ENCODE data around the gene PSMD3.
A peak's percentile ranks its signal among the peaks of the same experiment; 100 is the strongest.

The PSMD3 gene

DNA sequence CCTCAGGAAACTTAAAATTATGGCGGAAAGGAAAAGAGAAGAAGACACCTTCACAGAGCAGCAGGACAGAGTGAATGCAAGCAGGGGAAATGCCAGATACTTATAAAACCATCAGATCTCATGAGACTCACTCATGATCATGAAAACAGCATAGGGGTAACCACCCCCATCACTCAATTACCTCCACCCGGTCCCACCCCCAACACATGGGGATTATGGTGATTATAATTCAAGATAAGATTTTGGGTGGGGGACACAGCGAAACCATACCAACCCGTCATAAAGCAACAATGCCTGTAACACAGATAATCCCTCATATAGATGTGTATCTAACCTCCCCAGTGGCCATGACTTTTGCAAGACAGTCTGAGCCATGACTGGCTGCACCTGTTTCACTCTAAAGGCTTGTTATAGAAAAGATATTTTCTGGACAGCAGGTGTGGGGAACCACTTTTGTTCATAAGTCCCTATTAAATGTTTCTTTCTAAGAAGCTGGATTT, 24.8 kb upstream of the PSMD3 start:
- no peak for DNase-seq (ENCODE audit: low read depth in 2 of 3, low spot score in 2 of 3)

DNA sequence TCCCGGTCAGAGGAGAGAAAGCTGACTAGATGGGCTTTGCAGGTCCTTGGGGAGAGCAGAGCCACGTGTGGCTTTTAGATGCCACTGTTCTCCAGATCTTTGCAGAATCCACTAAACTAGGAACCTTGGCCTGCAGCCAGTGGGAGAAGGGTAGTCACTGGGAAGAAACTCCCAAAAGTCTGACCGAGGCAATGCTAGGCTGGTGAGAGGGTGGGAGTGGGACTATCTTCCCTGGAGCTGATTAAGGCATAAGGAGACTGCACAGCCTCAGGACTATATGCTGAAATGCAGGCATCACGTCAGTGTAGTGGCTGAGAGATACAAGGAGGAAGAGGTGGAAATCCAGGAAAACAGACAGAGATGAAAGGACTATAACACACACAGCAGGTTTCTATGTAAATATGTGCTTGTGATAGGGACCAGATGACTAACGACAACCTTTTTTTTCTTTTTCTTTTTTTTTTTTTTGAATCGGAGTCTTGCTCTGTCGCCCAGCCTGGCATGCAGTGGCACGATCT, 20.0 kb upstream of the PSMD3 start:
- no peak for DNase-seq (ENCODE audit: low read depth in 2 of 3, low spot score in 2 of 3)

- no peak for DNase-seq (ENCODE audit: low read depth in 2 of 3, low spot score in 2 of 3)
These were observed 17.9 kb upstream of the PSMD3 start, which contains the start of gene GSDMA for GRCh38 chr17:39962642-39963220. Gene GSDMA, plus strand, starts transcription at chr17:39963004. Its CDS starts 2,684 bp downstream, at chr17:39965688.

- no peak for DNase-seq (ENCODE audit: low read depth in 2 of 3, low spot score in 2 of 3)
These were observed 16.8 kb upstream of the PSMD3 start for GRCh38 chr17:39963829-39964228.

DNA sequence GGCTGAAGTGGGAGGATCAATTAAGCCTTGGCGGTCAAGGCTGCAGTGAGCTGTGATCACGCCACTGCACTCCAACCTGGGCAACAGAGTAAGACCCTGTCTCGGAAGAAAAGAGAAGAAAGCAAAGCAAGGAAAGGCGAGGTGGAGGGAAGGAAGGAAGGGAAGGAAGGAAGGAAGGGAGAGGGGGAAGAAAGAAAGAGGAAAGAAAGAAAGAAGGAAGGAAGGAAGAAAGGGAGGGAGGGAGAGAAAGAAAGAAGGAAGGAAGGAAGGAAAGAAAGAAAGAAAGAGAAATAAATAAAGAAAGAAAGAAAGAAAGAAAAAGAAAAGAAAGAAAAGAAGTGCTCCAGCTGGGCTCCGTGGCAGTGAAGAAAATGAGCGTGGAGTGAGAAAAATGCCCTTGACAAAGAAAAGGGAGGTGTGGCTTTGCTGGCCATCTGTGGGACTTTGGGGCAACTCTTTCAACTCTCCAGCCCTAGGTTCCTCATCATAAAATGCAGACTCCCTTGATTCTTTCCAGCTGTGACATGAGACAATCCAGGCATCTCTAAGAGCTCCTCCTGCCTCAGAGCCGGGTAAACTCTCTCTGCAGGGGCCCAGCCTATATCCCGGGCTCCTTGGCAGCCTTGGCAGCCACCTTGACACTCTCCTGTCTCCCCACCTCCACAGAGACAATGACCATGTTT, 15.4 kb upstream of the PSMD3 start:
- DNase-seq (ENCODE audit: low read depth in 2 of 3, low spot score in 2 of 3) = no peak

- no peak for DNase-seq (ENCODE audit: low read depth in 2 of 3, low spot score in 2 of 3)
These were observed 13.8 kb upstream of the PSMD3 start for GRCh38 chr17:39966771-39967170.

- no peak for DNase-seq (ENCODE audit: low read depth in 2 of 3, low spot score in 2 of 3)
These were observed 11.8 kb upstream of the PSMD3 start for GRCh38 chr17:39968761-39969160.

DNA sequence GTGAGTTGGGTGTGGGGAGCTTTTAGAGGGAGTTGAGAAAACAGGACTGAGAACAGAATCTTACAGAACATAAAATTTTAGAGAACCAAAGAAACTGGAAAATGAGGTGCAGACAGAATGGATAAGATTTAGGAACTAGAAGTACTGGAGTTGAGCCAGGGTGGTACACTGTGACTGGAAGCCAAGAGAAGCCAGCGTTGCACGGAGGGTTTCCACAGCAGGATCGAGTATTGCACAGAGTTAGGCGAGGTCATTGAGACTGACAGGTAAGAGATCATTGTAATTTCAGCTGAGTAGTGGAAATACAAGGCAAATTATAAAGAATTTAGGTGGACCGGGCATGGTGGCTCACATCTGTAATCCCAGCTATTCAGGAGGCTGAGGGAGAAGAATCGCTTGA, 11.2 kb upstream of the PSMD3 start:
- DNase-seq (ENCODE audit: low read depth in 2 of 3, low spot score in 2 of 3) = no peak

DNA sequence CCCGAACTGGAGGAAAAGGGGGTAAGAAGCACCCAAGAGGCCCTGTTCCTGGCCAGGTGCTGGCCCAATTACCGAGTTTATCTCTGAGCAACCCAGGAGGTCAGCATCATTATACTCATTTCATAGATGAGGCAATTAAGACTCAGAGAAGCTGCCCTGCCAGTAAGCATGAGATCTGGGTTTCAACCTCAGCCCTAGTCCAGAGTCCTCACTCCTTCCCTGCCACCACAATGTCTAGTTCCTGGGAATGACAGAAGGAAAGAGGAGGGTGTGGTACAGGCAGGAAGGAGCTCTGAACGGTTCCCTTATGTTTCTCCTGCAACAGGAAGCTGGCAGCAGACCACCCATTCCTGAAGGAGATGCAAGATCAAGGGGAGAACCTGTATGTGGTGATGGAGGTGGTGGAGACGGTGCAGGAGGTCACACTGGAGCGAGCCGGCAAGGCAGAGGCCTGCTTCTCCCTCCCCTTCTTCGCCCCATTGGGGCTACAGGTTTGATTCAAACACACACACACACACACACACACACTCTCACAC, 10.4 kb upstream of the PSMD3 start:
- no peak for DNase-seq (ENCODE audit: low read depth in 2 of 3, low spot score in 2 of 3)

DNA sequence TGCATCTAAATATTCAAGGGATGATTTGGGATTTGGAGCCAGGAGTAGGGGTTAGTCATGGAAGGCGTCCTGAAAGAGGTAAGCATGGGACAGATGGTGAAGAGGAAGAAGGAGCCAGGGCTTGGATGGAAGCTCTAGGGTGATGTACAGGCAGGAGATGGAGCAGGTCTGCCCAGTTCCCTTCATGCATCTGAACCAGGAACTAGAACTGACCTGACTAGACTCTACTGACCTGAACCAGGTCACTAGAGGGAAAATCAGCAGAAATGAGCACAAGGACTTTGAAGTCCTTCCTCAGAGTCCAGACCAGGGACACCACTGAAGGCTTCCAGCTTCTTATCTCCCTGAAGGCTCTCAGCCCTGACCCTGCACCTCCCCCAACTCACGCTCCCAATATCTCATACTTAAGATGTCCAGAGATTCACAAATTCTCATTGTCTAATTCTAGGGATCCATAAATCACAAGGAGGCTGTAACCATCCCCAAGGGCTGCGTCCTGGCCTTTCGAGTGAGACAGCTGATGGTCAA, 9.5 kb upstream of the PSMD3 start:
- DNase-seq (ENCODE audit: low read depth in 2 of 3, low spot score in 2 of 3) = no peak

- no peak for DNase-seq (ENCODE audit: low read depth in 2 of 3, low spot score in 2 of 3)
These were observed 8.3 kb upstream of the PSMD3 start for GRCh38 chr17:39972271-39972670.

- no peak for DNase-seq (ENCODE audit: low read depth in 2 of 3, low spot score in 2 of 3)
These were observed 7.1 kb upstream of the PSMD3 start for GRCh38 chr17:39973496-39973895.

- no peak for DNase-seq (ENCODE audit: low read depth in 2 of 3, low spot score in 2 of 3)
These were observed 6.2 kb upstream of the PSMD3 start for GRCh38 chr17:39974433-39974832.

DNA sequence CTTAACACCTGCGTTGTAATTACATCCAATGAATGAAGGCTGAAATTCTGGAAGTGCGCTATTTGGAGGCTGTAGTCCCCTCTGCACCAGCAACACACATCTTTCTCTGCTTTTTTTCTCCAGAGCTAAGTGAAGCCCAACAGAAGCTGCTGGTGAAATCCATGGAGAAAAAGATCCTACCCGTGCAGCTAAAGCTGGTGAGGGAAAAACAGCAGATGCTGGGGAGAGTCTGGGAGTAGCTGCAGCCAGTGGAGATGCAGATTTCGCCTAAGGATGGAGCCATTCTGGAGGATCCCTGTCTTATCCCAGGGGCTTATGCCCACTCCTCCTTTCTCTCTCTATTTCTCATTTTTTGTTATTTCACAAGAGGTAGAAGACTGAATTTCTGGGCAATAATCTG, 4.8 kb upstream of the PSMD3 start:
- no peak for DNase-seq (ENCODE audit: low read depth in 2 of 3, low spot score in 2 of 3)

DNA sequence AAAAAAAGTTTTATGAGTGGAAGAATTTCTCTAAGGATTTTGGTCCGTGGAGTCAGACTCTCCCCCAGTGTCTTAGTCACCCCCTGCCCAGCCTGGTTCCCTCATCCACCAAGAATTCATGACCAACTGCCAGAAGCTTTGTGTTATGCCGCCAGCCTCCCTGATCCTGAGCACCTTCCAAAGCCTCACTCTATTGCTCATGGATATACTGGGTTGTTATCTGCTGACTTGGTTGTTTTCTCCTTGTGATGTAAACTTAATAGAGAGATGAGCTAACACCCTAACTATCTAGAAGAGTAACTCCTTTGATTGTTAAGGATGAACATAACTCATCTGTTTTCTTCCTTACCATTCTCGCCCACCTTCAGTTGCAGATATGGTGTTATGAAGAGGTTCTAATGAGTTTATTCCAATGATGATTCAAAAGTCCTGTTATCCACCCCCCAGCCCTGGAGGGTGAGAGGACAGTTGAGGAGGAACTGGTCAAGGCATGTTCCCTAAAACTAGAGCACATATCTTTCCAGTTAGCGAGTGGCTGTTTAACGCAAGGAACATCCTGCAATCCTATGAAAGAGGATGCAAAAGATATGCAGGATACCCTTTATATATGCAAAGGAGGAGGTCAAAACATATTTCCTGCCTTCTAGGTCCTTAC, 1.5 kb upstream of the PSMD3 start:
- no peak for DNase-seq (ENCODE audit: low read depth in 2 of 3, low spot score in 2 of 3)

DNA sequence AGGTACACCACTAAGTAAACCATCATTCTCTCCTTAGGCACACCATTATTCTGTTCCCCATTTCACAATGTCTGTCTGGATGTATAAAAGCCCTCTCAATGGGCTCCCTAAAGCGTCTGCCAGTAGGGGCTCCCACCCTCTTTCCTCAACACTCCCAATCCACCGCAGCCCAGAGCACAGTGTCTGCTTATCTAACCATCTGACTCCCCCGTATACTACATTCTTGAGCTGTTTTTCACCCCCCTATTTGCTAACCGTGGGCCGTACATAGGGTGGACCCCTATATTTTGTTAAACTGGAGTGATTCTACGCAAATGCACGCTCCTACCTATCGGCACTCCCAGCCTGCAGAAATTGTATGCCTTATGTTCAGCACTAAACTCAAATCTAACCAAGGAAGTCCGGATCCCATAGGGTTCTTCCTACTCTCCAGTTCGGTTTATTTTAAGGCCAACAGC, 685 bp upstream of the PSMD3 start:
- DNase-seq (ENCODE audit: low read depth in 2 of 3, low spot score in 2 of 3) = peak in 1 of 3 experiments; percentile 6

DNA sequence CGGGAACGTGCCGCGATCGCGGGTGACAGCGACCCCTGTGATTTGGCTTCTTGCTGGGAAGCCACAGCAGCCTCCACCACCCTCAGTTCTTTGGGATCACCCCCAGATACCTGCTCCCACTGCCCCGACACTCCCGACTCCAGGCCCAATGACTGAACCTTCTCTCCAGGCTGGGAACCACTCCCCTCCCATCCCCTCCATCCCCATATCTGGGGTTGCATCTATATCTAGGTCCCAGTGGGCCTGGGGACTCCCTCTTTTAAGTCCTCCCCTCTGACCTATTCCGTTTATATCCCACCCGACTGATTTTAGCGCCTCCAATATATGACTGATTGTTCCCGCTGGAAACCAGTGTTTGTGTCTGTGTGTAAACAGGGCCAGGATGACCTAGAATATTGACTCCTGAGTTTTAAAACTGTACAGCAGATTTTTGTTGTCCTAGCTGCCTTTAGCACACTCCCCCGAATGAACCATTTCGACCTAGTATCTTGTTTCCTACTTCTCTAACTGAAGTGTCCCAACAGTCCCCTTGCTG, 667 bp downstream of the PSMD3 start:
- no peak for DNase-seq (ENCODE audit: low read depth in 2 of 3, low spot score in 2 of 3)

DNA sequence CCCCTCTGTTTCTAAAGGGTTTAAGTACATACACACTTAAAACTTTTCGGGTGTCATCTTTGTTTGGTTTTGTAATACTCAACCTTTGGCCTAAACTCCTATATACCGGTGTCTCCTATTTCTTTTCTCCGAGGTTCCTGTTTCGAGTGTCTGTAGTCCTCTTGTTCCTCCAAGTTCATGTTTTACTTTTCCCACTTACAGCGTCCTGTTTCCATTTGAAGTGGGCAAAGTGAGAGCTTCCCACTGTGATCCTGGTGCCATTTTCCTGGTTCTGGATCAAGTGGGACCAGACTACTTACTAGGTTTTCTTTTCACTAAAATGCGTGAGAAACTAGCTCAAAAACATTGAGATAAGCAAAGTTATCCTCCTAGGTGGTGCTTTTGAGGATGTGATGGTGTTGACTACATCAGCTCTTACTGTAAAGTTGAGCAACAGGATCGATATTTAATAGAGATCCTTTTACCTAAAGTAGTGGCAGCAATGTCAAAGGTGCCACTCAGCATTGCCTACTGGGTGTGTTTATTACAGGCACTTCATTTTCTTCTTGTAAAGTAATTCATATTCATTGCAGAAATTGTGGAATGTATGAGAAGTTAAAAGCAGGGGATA, 1.3 kb downstream of the PSMD3 start:
- DNase-seq (ENCODE audit: low read depth in 2 of 3, low spot score in 2 of 3) = no peak

DNA sequence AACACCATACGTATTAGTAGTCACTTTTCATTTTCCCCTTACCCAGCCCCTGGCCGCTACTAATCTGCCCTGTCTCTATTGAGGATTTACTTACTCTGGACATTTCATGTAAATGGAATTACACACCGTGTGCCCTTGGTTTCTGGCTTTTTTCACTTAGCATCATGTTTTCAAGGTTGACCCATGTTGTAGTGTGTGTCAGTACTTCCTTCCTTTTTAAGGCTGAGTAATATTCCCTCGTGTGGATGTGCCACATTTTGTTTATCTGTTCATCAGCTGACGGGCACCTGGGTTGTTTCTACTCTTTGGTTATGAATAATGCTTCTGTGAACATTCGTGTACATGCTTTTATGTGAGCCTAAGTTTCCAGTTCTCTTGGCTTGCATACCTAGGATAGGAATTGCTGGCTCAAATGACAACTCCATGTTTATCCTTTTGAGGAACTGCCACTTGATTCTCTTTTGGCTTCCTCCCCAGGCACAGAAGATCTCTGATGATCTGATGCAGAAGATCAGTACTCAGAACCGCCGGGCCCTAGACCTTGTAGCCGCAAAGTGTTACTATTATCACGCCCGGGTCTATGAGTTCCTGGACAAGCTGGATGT, 7.7 kb downstream of the PSMD3 start:
- no peak for DNase-seq (ENCODE audit: low read depth in 2 of 3, low spot score in 2 of 3)

GRCh38 chr17:39994448-39994847, 13.8 kb downstream of the PSMD3 start:
- no peak for DNase-seq (ENCODE audit: low read depth in 2 of 3, low spot score in 2 of 3)
